ENCODE results near the gene TUBGCP2. TPM values are rescaled to one million over a fixed set of nuclear protein-coding genes. Genes with fewer than 3 reads are reported as not detected.

TUBGCP2 gene
- total and polyA plus RNA-seq, 2 of the 13 experiments (the other 11 are each of a cell fraction or from before 2014, with no cell fraction given) = 21.3 to 34.5 TPM

DNA sequence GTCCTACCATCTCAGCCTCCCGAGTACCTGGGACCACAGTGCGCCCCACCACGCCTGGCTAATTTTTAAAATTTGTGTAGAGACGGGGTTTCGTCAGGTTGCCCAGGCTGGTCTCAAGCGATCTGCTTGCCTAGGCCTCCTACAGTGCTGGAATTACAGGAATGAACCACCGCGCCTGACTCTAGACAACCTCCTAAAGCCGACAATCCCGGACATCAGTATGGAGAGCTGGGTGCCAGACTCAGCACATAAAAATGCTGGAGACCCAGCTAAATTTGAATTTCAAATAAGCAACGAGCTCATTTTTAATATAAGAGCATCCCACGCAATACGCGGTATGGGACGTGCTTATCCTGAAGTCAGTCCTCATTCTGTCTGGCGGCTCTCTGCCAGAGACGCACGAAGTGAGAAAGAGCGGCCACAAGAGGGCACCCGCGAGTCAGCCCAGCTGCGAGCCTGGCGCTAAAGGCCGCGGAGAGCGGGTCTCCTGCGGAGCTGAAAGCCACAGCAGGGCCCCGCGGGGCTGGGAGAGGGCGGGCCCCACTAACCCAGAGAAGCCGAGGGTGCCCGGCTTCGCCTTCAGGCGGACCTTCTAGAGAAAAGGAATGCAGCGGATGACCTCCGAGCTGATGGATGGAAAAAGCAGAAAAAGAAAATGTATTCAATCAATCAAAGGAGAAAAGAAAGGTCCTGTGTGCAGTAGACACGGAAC lies 21.0 kb upstream of the TUBGCP2 start (continued):
- TF ChIP-seq HOXA5 (CRISPR knock-in tag; IDR thresholded peaks at IDR 0.05) = 0 out of 2 replicates have a peak, but pooled peaks have one; percentile 56
- TF ChIP-seq ZNF550 (CRISPR knock-in tag; IDR thresholded peaks at IDR 0.05; ENCODE audit: borderline replicate concordance) = no peak
- TF ChIP-seq FOXA1 (IDR thresholded peaks at IDR 0.05) = no peak
- TF ChIP-seq FOXA1 (CRISPR knock-in tag; IDR thresholded peaks at IDR 0.05) = no peak
- peak; percentile 47; the same call in 1 of the 2 replicates for TF ChIP-seq SALL1 (CRISPR knock-in tag; IDR thresholded peaks at IDR 0.05)
- peak; percentile 61 for TF ChIP-seq XRCC5 (optimal IDR thresholded peaks at IDR 0.05; ENCODE audit: low read length)
- no peak for TF ChIP-seq ZNF235 (CRISPR knock-in tag; IDR thresholded peaks at IDR 0.05; ENCODE audit: borderline replicate concordance)
- peak; percentile 94 for TF ChIP-seq KDM2A (CRISPR knock-in tag; IDR thresholded peaks at IDR 0.05; ENCODE audit: borderline replicate concordance, low read depth)
- peak in 1 of 2 experiments; percentile 69; a peak in 1 of 4 replicates for TF ChIP-seq KLF16 (CRISPR knock-in tag; IDR thresholded peaks at IDR 0.05)
- peak; percentile 52; the same call in 1 of the 2 replicates for TF ChIP-seq HOXA3 (CRISPR knock-in tag; IDR thresholded peaks at IDR 0.05)
- 0 out of 2 replicates have a peak, but pooled peaks have one; percentile 26 for TF ChIP-seq ZNF263 (CRISPR knock-in tag; IDR thresholded peaks at IDR 0.05)
- TF ChIP-seq ZNF572 (CRISPR knock-in tag; IDR thresholded peaks at IDR 0.05) = 0 out of 2 replicates have a peak, but pooled peaks have one; percentile 41
- no peak for TF ChIP-seq ZNF703 (CRISPR knock-in tag; IDR thresholded peaks at IDR 0.05; ENCODE audit: borderline replicate concordance)
- peak; percentile 62; the same call in 1 of the 2 replicates for TF ChIP-seq ZNF124 (CRISPR knock-in tag; IDR thresholded peaks at IDR 0.05)
- TF ChIP-seq ZFP1 (CRISPR knock-in tag; IDR thresholded peaks at IDR 0.05) = no peak
- TF ChIP-seq ADNP (CRISPR knock-in tag; IDR thresholded peaks at IDR 0.05) = no peak
- TF ChIP-seq ZNF768 (CRISPR knock-in tag; IDR thresholded peaks at IDR 0.05) = peak; percentile 38; the same call in 1 of the 2 replicates
- TF ChIP-seq ZNF558 (CRISPR knock-in tag; IDR thresholded peaks at IDR 0.05; ENCODE audit: borderline replicate concordance) = no peak
- peak; percentile 71; the same call in 1 of the 2 replicates for TF ChIP-seq ERF (CRISPR knock-in tag; IDR thresholded peaks at IDR 0.05)
- no peak for TF ChIP-seq REL (CRISPR knock-in tag; conservative IDR thresholded peaks at IDR 0.05)
- TF ChIP-seq, protein P1, sequence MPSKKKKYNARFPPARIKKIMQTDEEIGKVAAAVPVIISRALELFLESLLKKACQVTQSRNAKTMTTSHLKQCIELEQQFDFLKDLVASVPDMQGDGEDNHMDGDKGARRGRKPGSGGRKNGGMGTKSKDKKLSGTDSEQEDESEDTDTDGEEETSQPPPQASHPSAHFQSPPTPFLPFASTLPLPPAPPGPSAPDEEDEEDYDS (CRISPR knock-in tag; IDR thresholded peaks at IDR 0.05) = 0 out of 2 replicates have a peak, but pooled peaks have one; percentile 26
- TF ChIP-seq KLF6 (CRISPR knock-in tag; IDR thresholded peaks at IDR 0.05) = 0 out of 2 replicates have a peak, but pooled peaks have one; percentile 38
- TF ChIP-seq, protein P2, sequence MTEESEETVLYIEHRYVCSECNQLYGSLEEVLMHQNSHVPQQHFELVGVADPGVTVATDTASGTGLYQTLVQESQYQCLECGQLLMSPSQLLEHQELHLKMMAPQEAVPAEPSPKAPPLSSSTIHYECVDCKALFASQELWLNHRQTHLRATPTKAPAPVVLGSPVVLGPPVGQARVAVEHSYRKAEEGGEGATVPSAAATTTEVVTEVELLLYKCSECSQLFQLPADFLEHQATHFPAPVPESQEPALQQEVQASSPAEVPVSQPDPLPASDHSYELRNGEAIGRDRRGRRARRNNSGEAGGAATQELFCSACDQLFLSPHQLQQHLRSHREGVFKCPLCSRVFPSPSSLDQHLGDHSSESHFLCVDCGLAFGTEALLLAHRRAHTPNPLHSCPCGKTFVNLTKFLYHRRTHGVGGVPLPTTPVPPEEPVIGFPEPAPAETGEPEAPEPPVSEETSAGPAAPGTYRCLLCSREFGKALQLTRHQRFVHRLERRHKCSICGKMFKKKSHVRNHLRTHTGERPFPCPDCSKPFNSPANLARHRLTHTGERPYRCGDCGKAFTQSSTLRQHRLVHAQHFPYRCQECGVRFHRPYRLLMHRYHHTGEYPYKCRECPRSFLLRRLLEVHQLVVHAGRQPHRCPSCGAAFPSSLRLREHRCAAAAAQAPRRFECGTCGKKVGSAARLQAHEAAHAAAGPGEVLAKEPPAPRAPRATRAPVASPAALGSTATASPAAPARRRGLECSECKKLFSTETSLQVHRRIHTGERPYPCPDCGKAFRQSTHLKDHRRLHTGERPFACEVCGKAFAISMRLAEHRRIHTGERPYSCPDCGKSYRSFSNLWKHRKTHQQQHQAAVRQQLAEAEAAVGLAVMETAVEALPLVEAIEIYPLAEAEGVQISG (CRISPR knock-in tag; IDR thresholded peaks at IDR 0.05) = 0 out of 2 replicates have a peak, but pooled peaks have one; percentile 31
- TF ChIP-seq, protein P3, sequence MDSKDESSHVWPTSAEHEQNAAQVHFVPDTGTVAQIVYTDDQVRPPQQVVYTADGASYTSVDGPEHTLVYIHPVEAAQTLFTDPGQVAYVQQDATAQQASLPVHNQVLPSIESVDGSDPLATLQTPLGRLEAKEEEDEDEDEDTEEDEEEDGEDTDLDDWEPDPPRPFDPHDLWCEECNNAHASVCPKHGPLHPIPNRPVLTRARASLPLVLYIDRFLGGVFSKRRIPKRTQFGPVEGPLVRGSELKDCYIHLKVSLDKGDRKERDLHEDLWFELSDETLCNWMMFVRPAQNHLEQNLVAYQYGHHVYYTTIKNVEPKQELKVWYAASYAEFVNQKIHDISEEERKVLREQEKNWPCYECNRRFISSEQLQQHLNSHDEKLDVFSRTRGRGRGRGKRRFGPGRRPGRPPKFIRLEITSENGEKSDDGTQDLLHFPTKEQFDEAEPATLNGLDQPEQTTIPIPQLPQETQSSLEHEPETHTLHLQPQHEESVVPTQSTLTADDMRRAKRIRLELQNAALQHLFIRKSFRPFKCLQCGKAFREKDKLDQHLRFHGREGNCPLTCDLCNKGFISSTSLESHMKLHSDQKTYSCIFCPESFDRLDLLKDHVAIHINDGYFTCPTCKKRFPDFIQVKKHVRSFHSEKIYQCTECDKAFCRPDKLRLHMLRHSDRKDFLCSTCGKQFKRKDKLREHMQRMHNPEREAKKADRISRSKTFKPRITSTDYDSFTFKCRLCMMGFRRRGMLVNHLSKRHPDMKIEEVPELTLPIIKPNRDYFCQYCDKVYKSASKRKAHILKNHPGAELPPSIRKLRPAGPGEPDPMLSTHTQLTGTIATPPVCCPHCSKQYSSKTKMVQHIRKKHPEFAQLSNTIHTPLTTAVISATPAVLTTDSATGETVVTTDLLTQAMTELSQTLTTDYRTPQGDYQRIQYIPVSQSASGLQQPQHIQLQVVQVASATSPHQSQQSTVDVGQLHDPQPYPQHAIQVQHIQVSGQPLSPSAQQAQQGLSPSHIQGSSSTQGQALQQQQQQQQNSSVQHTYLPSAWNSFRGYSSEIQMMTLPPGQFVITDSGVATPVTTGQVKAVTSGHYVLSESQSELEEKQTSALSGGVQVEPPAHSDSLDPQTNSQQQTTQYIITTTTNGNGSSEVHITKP (CRISPR knock-in tag; IDR thresholded peaks at IDR 0.05; ENCODE audit: low read depth) = no peak
- no peak for TF ChIP-seq ZNF446 (CRISPR knock-in tag; IDR thresholded peaks at IDR 0.05)
